ENCODE measurements around the gene LIPC.
A peak's percentile ranks its signal among the peaks of the same experiment; 100 is the strongest.

DNA sequence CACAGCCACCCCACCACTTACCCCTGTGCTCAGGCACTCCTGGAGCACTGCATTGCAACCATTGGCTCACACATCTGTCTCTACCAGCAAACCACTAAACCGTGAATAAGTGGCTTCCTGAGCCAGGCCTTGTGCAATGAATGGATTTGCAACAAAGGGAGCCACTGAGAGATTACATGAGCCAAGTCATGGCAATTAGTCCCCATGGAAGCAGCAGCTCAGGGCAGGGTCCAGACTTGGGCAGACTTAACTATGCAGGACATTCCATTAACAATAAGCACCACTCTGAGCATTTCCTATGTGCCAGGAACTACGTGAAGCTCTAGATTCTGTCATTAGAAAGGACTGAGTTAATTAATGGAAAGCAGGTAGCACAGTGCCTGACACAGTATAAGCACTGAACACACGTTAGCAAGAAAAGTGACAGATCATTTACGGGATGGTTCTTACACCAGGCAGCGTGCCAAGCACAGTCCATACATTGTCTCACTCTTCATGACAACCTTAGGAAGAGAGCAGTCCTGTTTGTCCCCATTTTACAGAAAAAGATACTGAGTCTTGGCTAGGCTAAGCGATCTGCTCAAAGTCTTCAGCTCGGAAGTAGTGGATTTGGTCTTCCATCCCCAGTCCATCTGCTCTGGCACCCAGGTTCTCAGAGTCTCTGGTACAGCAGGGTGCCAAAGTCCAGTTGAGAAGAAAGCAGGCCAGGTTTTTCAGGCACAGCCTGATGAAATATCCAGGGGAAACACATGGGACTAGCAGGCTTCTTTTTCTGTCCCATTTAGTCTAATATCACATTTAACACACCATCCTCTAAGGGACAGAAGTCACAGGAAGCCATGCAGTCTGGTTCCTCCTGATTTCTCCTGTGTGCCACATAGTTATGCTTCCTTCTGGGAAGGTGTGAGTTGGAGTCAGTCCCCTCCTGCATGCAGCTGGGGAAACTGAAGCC, 44.1 kb downstream of the LIPC start:
- TF ChIP-seq CTCF (IDR thresholded peaks at IDR 0.05) (no peak), POLR2A (IDR thresholded peaks at IDR 0.05) (peak; percentile 9)
